GM12878 (cell line): ENCODE results near the gene GDPD1. TPM values are rescaled to one million over a fixed set of nuclear protein-coding genes. Genes with fewer than 3 reads are reported as not detected.

Experiments used
- ATAC-seq: fragments of 200-7000 bp; cut with Tn5 transposase; 3 replicates; pipeline ENCODE4 v1.9.1; 2020; ENCODE audit warnings: mild to moderate bottlenecking, moderate library complexity
- BruUV-seq: library from RNA; stranded (reverse); fragments of 400-500 nt; replicated peaks from 2 replicates; lab custom pipeline; 2021; lab: Mats Ljungman, UMichigan
- CTCF ChIA-PET: fragments of 300-600 bp; sonication (Branson Sonifier 250); formaldehyde crosslinking; extraction: SDS; loops from one replicate; lab custom pipeline; 2021; ENCODE audit warnings: inconsistent platforms; lab: Yijun Ruan, JAX
- POLR2A ChIA-PET: fragments of 350-600 bp; formaldehyde crosslinking; extraction: SDS; loops from one replicate; lab custom pipeline; 2021; ENCODE audit warnings: inconsistent platforms; lab: Charles Lee
- RAD21 ChIA-PET: fragments of 300-600 bp; sonication (Branson Sonifier 250); formaldehyde crosslinking; loops from one replicate; lab custom pipeline; 2023; ENCODE audit warnings: antibody characterized with exemption; ENCODE audit not compliant: unreplicated experiment; lab: Charles Lee
- SMC1A ChIA-PET: fragments of 300-600 bp; sonication (Branson Sonifier 250); formaldehyde crosslinking; loops from one replicate; lab custom pipeline; 2023; ENCODE audit not compliant: unreplicated experiment, uncharacterized antibody; lab: Charles Lee
- DNase-seq: peaks from one replicate; pipeline ENCODE4 v3.0.0-alpha.2; 2011; ENCODE audit warnings: low read depth, low spot score
- FAIRE-seq: peaks from 3 replicates; lab custom pipeline; 2011; peaks lifted over from hg19 to GRCh38; lab: Jason Lieb, UNC
- H2AFZ ChIP-seq: 2 replicates; pipeline ENCODE4 v1.6.0; 2011; ENCODE audit warnings: low read depth, low read length, control low read depth; ENCODE audit not compliant: control insufficient read depth
- H3K27ac ChIP-seq: 2 replicates; pipeline ENCODE4 v1.5.1; 2011; ENCODE audit warnings: control low read depth; ENCODE audit not compliant: control insufficient read depth, insufficient read depth
- H3K27me3 ChIP-seq, 2 experiments: replicated peaks in 1 of 2; 2 replicates each; pipeline versions ENCODE4 v1.6.0 to v1.6.1; 2011; ENCODE audit warnings: low read length in 1 of 2; ENCODE audit not compliant: control insufficient read depth in 2 of 2, insufficient read depth in 2 of 2
- H3K36me3 ChIP-seq, 2 experiments: 2 replicates each; pipeline ENCODE4 v1.5.1; 2011; ENCODE audit warnings: low read length in 1 of 2; ENCODE audit not compliant: control insufficient read depth in 2 of 2, insufficient read depth in 2 of 2
- H3K4me1 ChIP-seq: 2 replicates; pipeline ENCODE4 v1.6.1; 2011; ENCODE audit warnings: mild to moderate bottlenecking, low read length, moderate library complexity, mixed read lengths; ENCODE audit not compliant: control insufficient read depth, insufficient read depth
- H3K4me2 ChIP-seq: 2 replicates; pipeline ENCODE4 v1.6.0; 2011; ENCODE audit warnings: control low read depth; ENCODE audit not compliant: control insufficient read depth, insufficient read depth
- H3K4me3 ChIP-seq: fragments of 200-600 bp; sonication (generic); 2 replicates; pipeline ENCODE4 v1.5.1; 2016
- H3K79me2 ChIP-seq: 2 replicates; pipeline ENCODE4 v1.6.0; 2011; ENCODE audit warnings: low read length; ENCODE audit not compliant: control insufficient read depth, insufficient read depth
- H3K9ac ChIP-seq: 2 replicates; pipeline ENCODE4 v1.8.0; 2011; ENCODE audit warnings: low read length, control low read depth, mixed read lengths; ENCODE audit not compliant: control insufficient read depth, insufficient read depth
- H3K9me3 ChIP-seq: replicated peaks from 3 replicates; pipeline ENCODE4 v1.5.1; 2011; ENCODE audit warnings: mild to moderate bottlenecking, low read length; ENCODE audit not compliant: control insufficient read depth, insufficient read depth
- H4K20me1 ChIP-seq: 2 replicates; pipeline ENCODE4 v1.6.0; 2011; ENCODE audit not compliant: control insufficient read depth, insufficient read depth
- CBX3 ChIP-seq: fragments of 200-600 bp; sonication (generic); IDR thresholded peaks from 2 replicates; pipeline ENCODE4 v1.6.1; 2016; ENCODE audit warnings: low read depth, borderline replicate concordance
- FOS ChIP-seq: IDR thresholded peaks from 3 replicates; pipeline ENCODE4 v1.6.1; 2011; ENCODE audit warnings: borderline replicate concordance; ENCODE audit not compliant: insufficient read length; ENCODE audit errors: extremely low read depth
- KLF5 ChIP-seq: fragments of 450-650 bp; IDR thresholded peaks from 2 replicates; pipeline ENCODE4 v1.6.1; 2014; ENCODE audit warnings: mild to moderate bottlenecking; ENCODE audit not compliant: partially characterized antibody
- LARP7 ChIP-seq: fragments of 450-650 bp; IDR thresholded peaks from 2 replicates; pipeline ENCODE4 v1.6.1; 2017; ENCODE audit warnings: mild to moderate bottlenecking
- NBN ChIP-seq: fragments of 450-650 bp; IDR thresholded peaks from 2 replicates; pipeline ENCODE4 v1.6.1; 2016
- NFIC ChIP-seq: IDR thresholded peaks from 2 replicates; pipeline ENCODE4 v1.6.1; 2012; ENCODE audit warnings: low read depth, mild to moderate bottlenecking, inconsistent platforms, low read length, moderate library complexity
- NFYB ChIP-seq: IDR thresholded peaks from 2 replicates; pipeline ENCODE4 v1.6.1; 2011; ENCODE audit warnings: low read depth, mild to moderate bottlenecking, low read length, improper control_type of control experiment, moderate library complexity; ENCODE audit not compliant: insufficient read depth
- PML ChIP-seq: IDR thresholded peaks from 2 replicates; pipeline ENCODE4 v1.6.1; 2012; ENCODE audit warnings: low read length, inconsistent platforms
- POU2F2 ChIP-seq: IDR thresholded peaks from 3 replicates; pipeline ENCODE4 v1.6.1; 2011; ENCODE audit warnings: low read depth, mild to moderate bottlenecking, low read length, borderline replicate concordance
- SIX5 ChIP-seq: IDR thresholded peaks from 2 replicates; pipeline ENCODE4 v1.6.1; 2011; ENCODE audit warnings: mild to moderate bottlenecking, low read depth, low read length, moderate library complexity; ENCODE audit not compliant: severe bottlenecking
- SREBF1 ChIP-seq: IDR thresholded peaks from 2 replicates; pipeline ENCODE4 v1.6.1; 2012; ENCODE audit warnings: mild to moderate bottlenecking, low read length
- STAT1 ChIP-seq: fragments of 450-650 bp; conservative IDR thresholded peaks from 2 replicates; pipeline ENCODE4 v1.6.1; 2014; ENCODE audit warnings: antibody characterized with exemption, mild to moderate bottlenecking
- SUZ12 ChIP-seq: fragments of 200-600 bp; sonication (generic); IDR thresholded peaks from one replicate; pipeline ENCODE4 v1.6.1; 2018; ENCODE audit warnings: antibody characterized with exemption, mild to moderate bottlenecking; ENCODE audit not compliant: unreplicated experiment
- TAF1 ChIP-seq: IDR thresholded peaks from 2 replicates; pipeline ENCODE4 v1.6.1; 2011; ENCODE audit warnings: mild to moderate bottlenecking, low read depth, low read length, borderline replicate concordance
- WRNIP1 ChIP-seq: IDR thresholded peaks from 2 replicates; pipeline ENCODE4 v1.6.1; 2011; ENCODE audit warnings: low read depth, low read length, improper control_type of control experiment, borderline replicate concordance
- ZNF274 ChIP-seq: IDR thresholded peaks from one replicate; pipeline ENCODE4 v1.8.0; 2011; ENCODE audit not compliant: insufficient read length, insufficient read depth
- WGBS: methylation state at CpG from one replicate; pipeline ENCODE4 v1.1.6; 2016; ENCODE audit warnings: low lambda C conversion rate; ENCODE audit not compliant: insufficient replicate concordance, insufficient coverage; ENCODE audit errors: missing lambda C conversion rate; 5-methylcytosine and 5-hydroxymethylcytosine counted together
- in situ Hi-C: fragments of 300-500 bp; cut with MboI; formaldehyde crosslinking; loops from 9 replicates; pipeline ENCODE4 v1.14.3; 2018; ENCODE audit warnings: mixed read lengths
- intact Hi-C: fragments of 100-400 bp; cut with micrococcal nuclease; formaldehyde crosslinking; loops from one replicate; pipeline ENCODE4 v1.14.2; 2022; ENCODE audit not compliant: unreplicated experiment
- polyA plus RNA-seq, 11 experiments: library from polyadenylated mRNA; depleted of rRNA in 4 of 11; unstranded in 6 of 11; stranded (reverse) in 5 of 11; fragments of >200 nt; fragmentation: Nextera tagmentation in 4 of 11; fragmentation: Illumina TruSeq in 1 of 11; extraction: Ambion mirVana in 4 of 11; extraction: Trizol in 1 of 11; gene quantifications; 1 replicate in 1 of 11; 2 replicates in 10 of 11; pipeline versions ENCODE4 v1.2.1 to v1.2.3, GENCODE V29; 2011 to 2016; ENCODE audit warnings: inconsistent platforms in 2 of 11, missing spikeins in 2 of 11, low read depth in 1 of 11
- total RNA-seq, 4 experiments: library from RNA; depleted of rRNA in 3 of 4; stranded (reverse); fragments of >200 nt in 3 of 4; fragmentation: Illumina TruSeq in 1 of 4; extraction: Trizol in 1 of 4; gene quantifications; 2 replicates each; pipeline versions ENCODE4 v1.2.1 to v1.2.3, GENCODE V29; 2013 to 2021
- TF ChIP-seq, protein P1 (sequence below): IDR thresholded peaks from 2 replicates; pipeline ENCODE4 v1.6.1; 2011; ENCODE audit warnings: low read depth, low read length, improper control_type of control experiment, borderline replicate concordance
- TF ChIP-seq, protein P2 (sequence below): fragments of 450-650 bp; IDR thresholded peaks from 2 replicates; pipeline ENCODE4 v1.6.1; 2017; ENCODE audit warnings: antibody characterized with exemption, mild to moderate bottlenecking, moderate library complexity
- TF ChIP-seq, protein P3 (sequence below): fragments of 450-650 bp; conservative IDR thresholded peaks from 2 replicates; pipeline ENCODE4 v1.6.1; 2017; ENCODE audit warnings: mild to moderate bottlenecking, moderate library complexity

GDPD1 gene
- total and polyA plus RNA-seq, 10 of the 15 experiments (the other 5 are each of a cell fraction or from before 2014, with no cell fraction given), result 0.18 to 1.6 (median 0.69) TPM

DNA sequence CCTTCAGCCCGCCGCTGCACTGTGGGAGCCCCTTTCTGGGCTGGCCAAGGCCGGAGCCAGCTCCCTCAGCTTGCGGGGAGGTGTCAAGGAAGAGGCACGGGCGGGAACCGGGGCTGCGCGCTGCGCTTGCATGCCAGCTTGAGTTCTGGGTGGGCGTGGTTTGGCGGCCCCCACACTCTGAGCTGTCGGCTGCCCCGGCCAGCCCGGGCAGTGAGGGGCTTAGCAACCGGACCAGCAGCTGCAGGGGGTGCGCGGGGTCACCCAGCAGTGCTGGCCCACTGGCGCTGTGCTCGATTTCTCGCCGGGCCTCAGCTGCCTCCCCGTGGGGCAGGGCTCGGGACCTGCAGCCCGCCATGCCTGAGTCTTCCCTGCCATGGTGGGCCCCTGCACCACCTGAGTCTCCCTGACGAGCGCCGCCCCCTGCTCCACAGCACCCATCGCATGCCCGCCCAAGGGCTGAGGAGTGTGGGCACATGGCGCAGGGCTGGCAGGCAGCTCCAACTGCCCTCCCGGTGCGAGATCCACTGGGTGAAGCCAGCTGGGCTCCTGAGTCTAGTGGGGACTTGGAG lies 47.8 kb upstream of the GDPD1 start:
- Histone ChIP-seq H3K9me3 (no peaks in the 10 kb centered on the region; the same call in 2 of the 3 replicates), H3K4me1 (no peaks in the 10 kb centered on the region), H3K4me3 (no peak overlapping the region), H2AFZ (no peak overlapping the region), H3K27me3 (no peaks in the 10 kb centered on the region), H3K27ac (no peak overlapping the region), H3K4me2 (no peak overlapping the region), H3K9ac (no peak overlapping the region), H3K79me2 (peaks cover 8% of the 10 kb centered on the region), H3K36me3 (peaks cover 15 to 18% of the 10 kb centered on the region in 2 experiments), H4K20me1 (no peaks in the 10 kb centered on the region)
- no peak for FAIRE-seq
- RAD21 ChIA-PET, result no interaction called here
- DNase-seq, result no peak
- CTCF ChIA-PET, result no interaction called here
- BruUV-seq, result no TSS peak
- in situ Hi-C loops, result no loop called here
- no peak for ATAC-seq
- SMC1A ChIA-PET, result no interaction called here
- WGBS, result 99% methylated on average over 19 of the region's 33 CpGs
- intact Hi-C loops, result no loop called here
- POLR2A ChIA-PET, result no interaction called here
- TF ChIP-seq SIX5 (no peak), POU2F2 (no peak), STAT1 (no peak), TAF1 (no peak), FOS (no peak), WRNIP1 (no peak), NBN (no peak), SUZ12 (no peak), SREBF1 (no peak), NFYB (no peak), LARP7 (no peak), CBX3 (no peak), NFIC (no peak), KLF5 (no peak), PML (no peak), ZNF274 (no peak)
- TF ChIP-seq, protein P1, sequence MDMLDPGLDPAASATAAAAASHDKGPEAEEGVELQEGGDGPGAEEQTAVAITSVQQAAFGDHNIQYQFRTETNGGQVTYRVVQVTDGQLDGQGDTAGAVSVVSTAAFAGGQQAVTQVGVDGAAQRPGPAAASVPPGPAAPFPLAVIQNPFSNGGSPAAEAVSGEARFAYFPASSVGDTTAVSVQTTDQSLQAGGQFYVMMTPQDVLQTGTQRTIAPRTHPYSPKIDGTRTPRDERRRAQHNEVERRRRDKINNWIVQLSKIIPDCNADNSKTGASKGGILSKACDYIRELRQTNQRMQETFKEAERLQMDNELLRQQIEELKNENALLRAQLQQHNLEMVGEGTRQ, result no peak
- TF ChIP-seq, protein P2, sequence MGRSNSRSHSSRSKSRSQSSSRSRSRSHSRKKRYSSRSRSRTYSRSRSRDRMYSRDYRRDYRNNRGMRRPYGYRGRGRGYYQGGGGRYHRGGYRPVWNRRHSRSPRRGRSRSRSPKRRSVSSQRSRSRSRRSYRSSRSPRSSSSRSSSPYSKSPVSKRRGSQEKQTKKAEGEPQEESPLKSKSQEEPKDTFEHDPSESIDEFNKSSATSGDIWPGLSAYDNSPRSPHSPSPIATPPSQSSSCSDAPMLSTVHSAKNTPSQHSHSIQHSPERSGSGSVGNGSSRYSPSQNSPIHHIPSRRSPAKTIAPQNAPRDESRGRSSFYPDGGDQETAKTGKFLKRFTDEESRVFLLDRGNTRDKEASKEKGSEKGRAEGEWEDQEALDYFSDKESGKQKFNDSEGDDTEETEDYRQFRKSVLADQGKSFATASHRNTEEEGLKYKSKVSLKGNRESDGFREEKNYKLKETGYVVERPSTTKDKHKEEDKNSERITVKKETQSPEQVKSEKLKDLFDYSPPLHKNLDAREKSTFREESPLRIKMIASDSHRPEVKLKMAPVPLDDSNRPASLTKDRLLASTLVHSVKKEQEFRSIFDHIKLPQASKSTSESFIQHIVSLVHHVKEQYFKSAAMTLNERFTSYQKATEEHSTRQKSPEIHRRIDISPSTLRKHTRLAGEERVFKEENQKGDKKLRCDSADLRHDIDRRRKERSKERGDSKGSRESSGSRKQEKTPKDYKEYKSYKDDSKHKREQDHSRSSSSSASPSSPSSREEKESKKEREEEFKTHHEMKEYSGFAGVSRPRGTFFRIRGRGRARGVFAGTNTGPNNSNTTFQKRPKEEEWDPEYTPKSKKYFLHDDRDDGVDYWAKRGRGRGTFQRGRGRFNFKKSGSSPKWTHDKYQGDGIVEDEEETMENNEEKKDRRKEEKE, result no peak
- TF ChIP-seq, protein P3, sequence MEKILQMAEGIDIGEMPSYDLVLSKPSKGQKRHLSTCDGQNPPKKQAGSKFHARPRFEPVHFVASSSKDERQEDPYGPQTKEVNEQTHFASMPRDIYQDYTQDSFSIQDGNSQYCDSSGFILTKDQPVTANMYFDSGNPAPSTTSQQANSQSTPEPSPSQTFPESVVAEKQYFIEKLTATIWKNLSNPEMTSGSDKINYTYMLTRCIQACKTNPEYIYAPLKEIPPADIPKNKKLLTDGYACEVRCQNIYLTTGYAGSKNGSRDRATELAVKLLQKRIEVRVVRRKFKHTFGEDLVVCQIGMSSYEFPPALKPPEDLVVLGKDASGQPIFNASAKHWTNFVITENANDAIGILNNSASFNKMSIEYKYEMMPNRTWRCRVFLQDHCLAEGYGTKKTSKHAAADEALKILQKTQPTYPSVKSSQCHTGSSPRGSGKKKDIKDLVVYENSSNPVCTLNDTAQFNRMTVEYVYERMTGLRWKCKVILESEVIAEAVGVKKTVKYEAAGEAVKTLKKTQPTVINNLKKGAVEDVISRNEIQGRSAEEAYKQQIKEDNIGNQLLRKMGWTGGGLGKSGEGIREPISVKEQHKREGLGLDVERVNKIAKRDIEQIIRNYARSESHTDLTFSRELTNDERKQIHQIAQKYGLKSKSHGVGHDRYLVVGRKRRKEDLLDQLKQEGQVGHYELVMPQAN, result no peak
